SHP77 treated with DMSO at 0.1 percent for 48 hours (cell line): ENCODE results near the gene KRT4.
"Not testable (repeated sequence)": the region's sequence is repeated elsewhere in the genome, so short reads cannot be mapped to it uniquely, and the experiment has no call there.

Experiments
- DNase-seq: peaks from one replicate; lab custom pipeline; 2025; lab: John Stamatoyannopoulos, UW

The KRT4 gene

DNA sequence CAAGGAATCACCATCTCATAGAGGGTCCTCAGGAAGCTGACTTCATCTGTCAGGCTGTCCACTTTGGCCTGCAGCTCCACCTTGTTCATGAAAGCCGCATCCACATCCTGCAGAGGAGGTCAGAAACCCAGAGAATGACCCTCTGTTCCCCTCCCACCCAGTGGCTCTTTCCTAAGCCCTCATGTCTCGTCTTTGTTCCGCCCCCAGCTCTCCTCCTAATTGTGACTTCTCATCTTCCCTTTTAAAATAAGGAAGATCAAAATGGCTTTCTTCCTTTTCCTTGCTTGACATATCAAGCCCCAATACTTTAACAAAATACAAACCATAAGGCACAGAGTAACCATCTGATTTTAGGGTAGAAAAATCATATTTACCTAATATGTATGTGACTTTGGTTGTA, 41.1 kb downstream of the KRT4 start:
- DNase-seq = no peak

DNA sequence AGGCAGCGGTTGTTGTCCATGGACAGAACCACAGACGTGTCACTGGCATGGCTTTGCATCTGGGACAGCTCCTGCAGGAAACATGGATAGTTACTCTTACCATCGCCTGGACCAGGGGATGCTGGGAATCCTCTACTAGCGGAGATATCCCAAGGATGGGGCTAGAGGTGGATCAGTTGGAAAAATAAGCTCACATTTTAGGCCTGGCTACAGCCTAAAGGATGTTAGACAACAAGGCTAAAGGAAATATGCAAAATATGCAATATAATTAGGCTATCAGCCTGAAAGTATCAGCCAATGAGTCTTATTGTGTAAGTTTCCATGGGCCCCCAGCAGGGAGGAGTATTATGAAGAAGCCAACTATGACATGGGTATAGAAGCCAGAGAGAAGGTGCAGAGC, 41.7 kb downstream of the KRT4 start:
- no peak for DNase-seq

GRCh38 chr12:52771505-52771904, 42.4 kb downstream of the KRT4 start:
- no peak for DNase-seq

GRCh38 chr12:52771088-52771487, 42.8 kb downstream of the KRT4 start:
- DNase-seq = no peak

DNA sequence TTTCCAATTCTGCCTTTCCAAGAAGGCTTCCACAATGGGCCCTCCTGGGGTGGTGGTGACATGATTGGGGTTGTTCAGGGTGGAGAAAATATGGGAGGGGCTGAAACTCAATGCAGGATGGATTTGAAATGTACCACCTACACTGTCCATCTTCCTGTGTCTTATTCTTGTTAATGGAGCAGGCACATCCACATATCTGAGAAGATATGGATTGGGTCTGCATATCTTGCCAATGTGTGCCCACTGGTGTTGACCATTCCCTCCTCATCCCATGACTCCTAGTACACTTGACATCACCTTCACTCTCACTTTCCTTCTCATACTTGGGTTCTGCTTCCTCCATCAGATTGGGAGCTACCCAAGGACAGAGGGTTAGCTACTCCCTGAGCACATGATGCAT, 44.0 kb downstream of the KRT4 start:
- no peak for DNase-seq

GRCh38 chr12:52769354-52769753, 44.6 kb downstream of the KRT4 start:
- no peak for DNase-seq

- no peak for DNase-seq
These were observed 45.3 kb downstream of the KRT4 start for GRCh38 chr12:52768479-52769200.

- no peak for DNase-seq
These were observed 46.5 kb downstream of the KRT4 start for GRCh38 chr12:52767427-52767826.

DNA sequence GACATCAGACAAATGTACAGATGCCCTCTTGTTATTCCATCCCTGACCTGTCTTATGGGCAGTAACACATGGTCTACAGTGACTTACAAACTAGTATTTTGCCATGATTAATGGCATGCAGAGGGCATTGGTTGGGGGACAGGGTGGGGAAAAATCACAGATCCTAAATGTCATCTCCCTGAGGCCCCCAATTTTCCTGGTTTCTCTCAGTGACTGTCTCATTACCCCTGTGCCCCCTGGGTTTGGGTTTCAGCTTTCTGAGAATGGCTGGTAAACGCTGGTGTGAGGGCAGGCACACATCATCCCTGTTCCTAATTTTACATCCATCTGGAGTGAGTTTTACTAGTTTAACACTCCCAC, 46.9 kb downstream of the KRT4 start:
- no peak for DNase-seq

GRCh38 chr12:52766351-52767019, 47.4 kb downstream of the KRT4 start:
- DNase-seq = no peak

DNA sequence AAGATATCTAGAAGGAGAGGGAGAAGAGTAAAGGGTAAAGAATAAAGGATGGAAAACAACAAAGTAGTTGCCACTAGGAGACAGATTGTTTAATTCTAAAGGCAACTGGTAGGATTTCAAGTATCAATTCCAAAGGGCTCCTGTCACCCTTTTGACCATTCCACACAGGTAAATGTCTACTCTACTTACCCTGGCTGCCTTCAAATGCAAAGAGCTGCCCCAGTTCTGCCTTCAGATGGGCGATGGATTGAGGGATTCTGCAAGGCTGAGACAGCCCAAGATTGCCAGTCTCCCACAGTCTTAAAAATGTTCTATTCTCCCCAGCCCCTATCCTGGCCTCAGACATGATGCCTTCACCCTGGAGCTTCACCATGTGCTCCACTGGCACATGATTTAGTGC, 48.2 kb downstream of the KRT4 start:
- no peak for DNase-seq

GRCh38 chr12:52763991-52764390, 49.9 kb downstream of the KRT4 start:
- DNase-seq = no peak

- DNase-seq = no peak
These were observed 50.8 kb downstream of the KRT4 start for GRCh38 chr12:52763036-52763659.

GRCh38 chr12:52761802-52762201, 52.1 kb downstream of the KRT4 start:
- DNase-seq = no peak

DNA sequence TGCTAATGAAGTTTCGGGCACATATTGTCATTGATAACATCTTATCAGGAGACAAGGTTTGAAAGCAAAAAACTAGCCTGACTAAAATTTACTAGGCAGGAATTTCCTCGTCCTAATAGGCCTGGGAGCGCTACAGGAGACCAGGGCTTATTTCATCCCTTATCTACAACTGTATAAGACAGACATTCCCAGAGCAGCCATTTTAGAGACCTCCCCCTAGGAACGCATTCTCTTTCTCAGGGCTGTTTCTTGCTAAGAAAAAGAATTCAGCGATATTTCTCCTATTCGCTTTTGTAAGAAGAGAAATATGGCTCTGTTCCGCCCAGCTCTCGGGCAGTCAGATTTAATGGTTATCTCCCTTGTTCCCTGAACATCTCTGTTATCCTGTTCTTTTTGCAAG, 52.7 kb downstream of the KRT4 start:
- not testable (repeated sequence) for DNase-seq

GRCh38 chr12:52760623-52761022, 53.3 kb downstream of the KRT4 start:
- no peak for DNase-seq

GRCh38 chr12:52759695-52760094, 54.2 kb downstream of the KRT4 start:
- no peak for DNase-seq

DNA sequence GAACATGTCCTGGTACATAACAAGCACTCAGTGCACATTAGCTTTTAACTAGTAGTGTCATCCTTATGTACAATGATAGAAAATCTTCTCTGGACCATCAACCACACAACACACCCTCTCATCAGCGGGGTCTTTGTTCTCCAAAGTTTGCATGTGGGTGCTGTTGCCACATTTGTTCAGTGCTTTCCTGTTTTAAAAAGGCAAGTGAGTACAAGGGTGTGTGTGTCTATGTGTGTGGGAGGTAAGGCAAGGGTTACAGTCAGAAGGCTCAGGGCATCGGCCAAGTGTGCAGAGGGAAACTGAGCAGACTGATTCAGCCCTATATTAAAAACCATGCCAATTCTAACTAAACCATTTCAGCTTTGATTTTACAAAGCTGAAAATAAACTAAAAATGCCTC, 54.7 kb downstream of the KRT4 start:
- DNase-seq = no peak

DNA sequence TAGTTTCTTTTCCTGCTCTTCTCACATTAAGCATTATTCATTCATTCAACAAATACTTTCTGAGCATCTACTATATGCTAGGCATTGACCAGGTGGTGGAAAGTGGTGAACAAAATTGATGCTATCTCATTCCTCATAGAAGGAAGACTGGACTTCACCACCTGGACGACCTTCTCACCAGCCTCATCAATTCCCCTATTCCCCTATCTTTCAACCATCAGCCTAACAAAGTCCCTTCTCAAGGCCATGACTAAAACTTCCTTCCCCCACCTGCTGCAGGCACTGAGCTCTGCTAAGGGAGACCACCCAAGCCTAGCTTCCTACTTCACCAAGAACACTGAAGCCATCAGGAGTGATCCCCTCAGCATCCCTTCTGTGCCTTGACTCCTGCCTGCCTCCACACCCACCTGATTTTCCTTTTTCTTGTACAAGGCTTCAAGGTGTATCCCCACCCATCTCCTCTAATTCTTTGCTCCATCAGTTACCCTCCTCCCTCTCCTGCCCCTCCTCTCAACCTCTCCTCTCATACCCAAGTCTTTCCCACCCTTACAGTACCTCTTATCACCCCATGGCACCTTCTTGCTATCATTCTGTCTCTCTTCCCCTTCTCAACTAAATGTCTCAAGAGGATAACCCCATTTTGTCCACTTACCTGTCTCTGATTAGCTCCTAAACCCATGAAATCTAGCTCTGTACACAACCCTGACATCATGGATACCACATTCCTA, 56.3 kb downstream of the KRT4 start:
- no peak for DNase-seq
